Measurements from ENCODE around the gene SYT13.

Gene SYT13

GRCh38 chr11:45208135-45208534, 78.0 kb downstream of the SYT13 start:
- H3K4me1 ChIP-seq (ENCODE audit: insufficient read depth, low read length, severe bottlenecking), result no peaks in the 10 kb centered on the region
- H3K79me2 ChIP-seq (ENCODE audit: insufficient read depth, low read length), result no peaks in the 10 kb centered on the region
- H3K27me3 ChIP-seq (ENCODE audit: insufficient read depth, low read length), result no peaks in the 10 kb centered on the region
- TF ChIP-seq CTCF (IDR thresholded peaks at IDR 0.05; ENCODE audit: low read length), result no peak
- no peak for TF ChIP-seq EZH2 (IDR thresholded peaks at IDR 0.05; ENCODE audit: borderline replicate concordance, low read length)
- no peak overlapping the region for H3K27ac ChIP-seq (ENCODE audit: low read depth, low read length, poor library complexity, severe bottlenecking)
- H3F3A ChIP-seq (ENCODE audit: insufficient read depth, low read length), result no peaks in the 10 kb centered on the region
- H3K9me3 ChIP-seq (ENCODE audit: low read length), result peaks cover 1% of the 10 kb centered on the region; the same call in 1 of the 2 replicates
- H4K20me1 ChIP-seq (ENCODE audit: insufficient read depth, low read length), result no peaks in the 10 kb centered on the region
- no peak overlapping the region for H3K4me2 ChIP-seq (ENCODE audit: low read length)
- H3K4me3 ChIP-seq (ENCODE audit: low read depth, low read length, poor library complexity, severe bottlenecking), result no peak overlapping the region
- H3K9ac ChIP-seq (ENCODE audit: low read length), result no peak overlapping the region
- no peak overlapping the region for H2AFZ ChIP-seq (ENCODE audit: low read length)
- H3K36me3 ChIP-seq (ENCODE audit: insufficient read depth, low read length), result no peaks in the 10 kb centered on the region
- no peaks in the 10 kb centered on the region for H3K9me2 ChIP-seq (ENCODE audit: low read depth, low read length)

GRCh38 chr11:45205978-45206377, 80.2 kb downstream of the SYT13 start:
- H3F3A ChIP-seq (ENCODE audit: insufficient read depth, low read length), result no peaks in the 10 kb centered on the region
- TF ChIP-seq EZH2 (IDR thresholded peaks at IDR 0.05; ENCODE audit: borderline replicate concordance, low read length) (no peak), CTCF (IDR thresholded peaks at IDR 0.05; ENCODE audit: low read length) (no peak)
- no peaks in the 10 kb centered on the region for H3K79me2 ChIP-seq (ENCODE audit: insufficient read depth, low read length)
- no peaks in the 10 kb centered on the region for H3K36me3 ChIP-seq (ENCODE audit: insufficient read depth, low read length)
- no peaks in the 10 kb centered on the region for H3K4me1 ChIP-seq (ENCODE audit: insufficient read depth, low read length, severe bottlenecking)
- no peak overlapping the region for H3K9ac ChIP-seq (ENCODE audit: low read length)
- H2AFZ ChIP-seq (ENCODE audit: low read length), result no peak overlapping the region
- H3K4me3 ChIP-seq (ENCODE audit: low read depth, low read length, poor library complexity, severe bottlenecking), result no peak overlapping the region
- no peaks in the 10 kb centered on the region for H3K27me3 ChIP-seq (ENCODE audit: insufficient read depth, low read length)
- no peak overlapping the region for H3K4me2 ChIP-seq (ENCODE audit: low read length)
- H4K20me1 ChIP-seq (ENCODE audit: insufficient read depth, low read length), result no peaks in the 10 kb centered on the region
- peaks cover 3% of the 10 kb centered on the region; the same call in 1 of the 2 replicates for H3K9me3 ChIP-seq (ENCODE audit: low read length)
- H3K27ac ChIP-seq (ENCODE audit: low read depth, low read length, poor library complexity, severe bottlenecking), result no peak overlapping the region
- H3K9me2 ChIP-seq (ENCODE audit: low read depth, low read length), result no peaks in the 10 kb centered on the region

DNA sequence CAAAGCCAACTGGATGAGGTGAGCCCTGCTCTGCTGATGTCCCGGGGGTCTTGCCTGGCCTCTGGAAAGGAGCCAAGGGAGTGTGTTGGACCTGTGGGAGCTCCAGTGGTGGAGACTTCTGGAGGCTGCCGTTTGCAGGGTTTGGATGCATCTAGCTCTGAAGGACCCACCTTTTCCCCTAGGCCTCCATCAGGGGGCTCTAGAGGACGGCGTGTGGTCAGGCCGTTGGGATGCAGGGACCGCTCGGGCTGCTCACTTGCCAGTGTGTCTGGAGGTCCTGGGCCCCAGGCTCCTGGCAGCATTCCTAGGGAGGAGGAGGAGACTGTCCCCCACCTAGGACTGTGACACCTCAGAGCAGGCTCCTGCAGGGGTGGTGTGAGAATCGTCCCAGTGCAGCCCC, 81.4 kb downstream of the SYT13 start:
- H3K79me2 ChIP-seq (ENCODE audit: insufficient read depth, low read length), result no peaks in the 10 kb centered on the region
- H3F3A ChIP-seq (ENCODE audit: insufficient read depth, low read length), result no peaks in the 10 kb centered on the region
- no peak overlapping the region for H2AFZ ChIP-seq (ENCODE audit: low read length)
- H3K9me2 ChIP-seq (ENCODE audit: low read depth, low read length), result no peaks in the 10 kb centered on the region
- no peak overlapping the region for H3K4me3 ChIP-seq (ENCODE audit: low read depth, low read length, poor library complexity, severe bottlenecking)
- no peaks in the 10 kb centered on the region for H4K20me1 ChIP-seq (ENCODE audit: insufficient read depth, low read length)
- no peak overlapping the region for H3K27ac ChIP-seq (ENCODE audit: low read depth, low read length, poor library complexity, severe bottlenecking)
- H3K27me3 ChIP-seq (ENCODE audit: insufficient read depth, low read length), result no peaks in the 10 kb centered on the region
- H3K4me2 ChIP-seq (ENCODE audit: low read length), result no peak overlapping the region
- TF ChIP-seq CTCF (IDR thresholded peaks at IDR 0.05; ENCODE audit: low read length) (no peak), EZH2 (IDR thresholded peaks at IDR 0.05; ENCODE audit: borderline replicate concordance, low read length) (no peak)
- no peaks in the 10 kb centered on the region for H3K4me1 ChIP-seq (ENCODE audit: insufficient read depth, low read length, severe bottlenecking)
- no peak overlapping the region for H3K9ac ChIP-seq (ENCODE audit: low read length)
- H3K9me3 ChIP-seq (ENCODE audit: low read length), result peaks cover 3% of the 10 kb centered on the region; the same call in 1 of the 2 replicates
- no peaks in the 10 kb centered on the region for H3K36me3 ChIP-seq (ENCODE audit: insufficient read depth, low read length)

Measured in OCI-LY1 (cell line).